Stimulated activated CD8-positive, alpha-beta memory T cell treated with anti-CD3 and anti-CD28 coated beads, Interleukin-4, amount 100 ng/mL, for 4 hours (primary cell): Measurements from ENCODE around the gene DOHH.

Experiments
- DNase-seq, 2 donors: peaks; one replicate each; pipeline ENCODE4 v3.0.0-alpha.2; 2020; ENCODE audit warnings: low read depth in 2 of 2, low spot score in 1 of 2

Gene DOHH

GRCh38 chr19:3503036-3503572 is 2.6 kb upstream of the DOHH start:
- DNase-seq: no peak

GRCh38 chr19:3501780-3502179 is 1.3 kb upstream of the DOHH start:
- no peak for DNase-seq

GRCh38 chr19:3499738-3500428 is 591 bp downstream of the DOHH start:
- no peak for DNase-seq

GRCh38 chr19:3497757-3498520 is 2.5 kb downstream of the DOHH start:
- no peak for DNase-seq

GRCh38 chr19:3496392-3497273 is 3.8 kb downstream of the DOHH start:
- no peak for DNase-seq

- DNase-seq: no peak
These were observed 5.9 kb downstream of the DOHH start for GRCh38 chr19:3494559-3494958.

- no peak for DNase-seq
These were observed 6.4 kb downstream of the DOHH start for GRCh38 chr19:3494051-3494450.

- no peak for DNase-seq
These were observed 6.8 kb downstream of the DOHH start for GRCh38 chr19:3493651-3494050.

- DNase-seq: no peak
These were observed 7.6 kb downstream of the DOHH start for GRCh38 chr19:3492919-3493318.

GRCh38 chr19:3492131-3492839 is 8.2 kb downstream of the DOHH start:
- no peak for DNase-seq

- no peak for DNase-seq
These were observed 8.9 kb downstream of the DOHH start for GRCh38 chr19:3491396-3492119.

GRCh38 chr19:3483226-3483628 is 17.2 kb downstream of the DOHH start, which contains the start of gene SMIM44:
Gene SMIM44, minus strand, starts transcription at chr19:3483441. Its CDS starts 38 bp downstream, at chr19:3483403.
- no peak for DNase-seq

- DNase-seq: no peak
These were observed 17.8 kb downstream of the DOHH start for GRCh38 chr19:3482507-3483225.

- no peak for DNase-seq
These were observed 19.0 kb downstream of the DOHH start for GRCh38 chr19:3481241-3482090.

GRCh38 chr19:3480383-3481091 is 19.9 kb downstream of the DOHH start, which contains the start of gene SMIM24:
Gene SMIM24, minus strand, starts transcription at chr19:3480525. Its CDS starts 62 bp downstream, at chr19:3480463.
- DNase-seq: no peak

GRCh38 chr19:3479834-3480215 is 20.6 kb downstream of the DOHH start:
- DNase-seq: no peak

GRCh38 chr19:3479177-3479833 is 21.2 kb downstream of the DOHH start:
- DNase-seq: no peak
